ENCODE data around the gene SPECC1L. TPM values are rescaled to one million over a fixed set of nuclear protein-coding genes. Genes with fewer than 3 reads are reported as not detected.

Gene SPECC1L
- total RNA-seq, 1 donor from 2014 or later, result 69.2 TPM

DNA sequence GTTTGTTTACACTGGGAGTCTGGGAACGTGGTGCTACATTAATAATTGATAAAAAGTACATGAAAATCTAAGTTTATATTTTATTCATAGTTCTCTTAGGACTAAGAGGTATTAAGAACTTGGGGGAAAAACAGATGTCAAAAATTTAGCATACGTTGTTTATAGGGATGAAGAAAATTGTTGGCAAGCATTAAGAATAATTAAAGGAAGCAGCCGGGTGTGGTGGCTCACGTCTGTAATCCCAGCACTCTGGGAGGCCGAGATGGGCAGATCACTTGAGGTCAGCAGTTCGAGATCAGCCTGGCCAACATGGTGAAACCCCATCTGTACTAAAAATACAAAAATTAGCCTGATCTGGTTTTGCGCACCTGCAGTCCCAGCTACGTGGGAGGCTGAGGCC is 96.1 kb downstream of the SPECC1L start:
- Mint-ChIP-seq H3K4me3 (ENCODE audit: unreplicated experiment) (no peak overlapping the region), H3K27me3 (ENCODE audit: low read depth, unreplicated experiment) (no peaks in the 10 kb centered on the region), H3K27ac (ENCODE audit: unreplicated experiment) (no peak overlapping the region), H3K4me1 (ENCODE audit: low read depth, unreplicated experiment) (no peaks in the 10 kb centered on the region), H3K36me3 (ENCODE audit: low read depth, unreplicated experiment) (peaks cover 27% of the 10 kb centered on the region), H3K9me3 (ENCODE audit: unreplicated experiment) (no peaks in the 10 kb centered on the region)
- H3K27ac ChIP-seq (ENCODE audit: low read depth, low read length), result no peak overlapping the region
- no peak overlapping the region for H3K4me2 ChIP-seq (ENCODE audit: low read length)
- H3K27me3 ChIP-seq (ENCODE audit: insufficient read depth, low read length), result no peaks in the 10 kb centered on the region
- no peak for TF ChIP-seq CTCF (IDR thresholded peaks at IDR 0.05; ENCODE audit: insufficient read depth, low read depth, low read length)
- TF ChIP-seq EZH2 (IDR thresholded peaks at IDR 0.05; ENCODE audit: insufficient read depth, low read length), result no peak
- H3K9me3 ChIP-seq (ENCODE audit: insufficient read depth, low read depth, low read length), result no peaks in the 10 kb centered on the region
- peaks cover 33% of the 10 kb centered on the region for H3K36me3 ChIP-seq (ENCODE audit: insufficient read depth, low read length)
- DNase-seq (ENCODE audit: low read depth) (no peak), FAIRE-seq (no peak)
- no peak overlapping the region for H2AFZ ChIP-seq (ENCODE audit: low read depth, low read length)
- H3K4me1 ChIP-seq (ENCODE audit: insufficient read depth, low read length), result no peaks in the 10 kb centered on the region
- peaks cover 6% of the 10 kb centered on the region for H4K20me1 ChIP-seq (ENCODE audit: insufficient read depth, low read length)
- no peak overlapping the region for H3K4me3 ChIP-seq (ENCODE audit: insufficient read depth, low read depth, low read length)
- H3K79me2 ChIP-seq (ENCODE audit: insufficient read depth, low read length), result no peaks in the 10 kb centered on the region
- no peak overlapping the region for H3K9ac ChIP-seq (ENCODE audit: low read length)

- Histone ChIP-seq H3K4me1 (ENCODE audit: insufficient read depth, low read length) (no peaks in the 10 kb centered on the region), H3K79me2 (ENCODE audit: insufficient read depth, low read length) (no peaks in the 10 kb centered on the region), H4K20me1 (ENCODE audit: insufficient read depth, low read length) (no peaks in the 10 kb centered on the region), H3K27ac (ENCODE audit: low read depth, low read length) (no peak overlapping the region), H3K36me3 (ENCODE audit: insufficient read depth, low read length) (peaks cover 33% of the 10 kb centered on the region), H3K9ac (ENCODE audit: low read length) (no peak overlapping the region), H3K9me3 (ENCODE audit: insufficient read depth, low read depth, low read length) (no peaks in the 10 kb centered on the region), H3K27me3 (ENCODE audit: insufficient read depth, low read length) (no peaks in the 10 kb centered on the region), H2AFZ (ENCODE audit: low read depth, low read length) (no peak overlapping the region), H3K4me3 (ENCODE audit: insufficient read depth, low read depth, low read length) (no peak overlapping the region), H3K4me2 (ENCODE audit: low read length) (no peak overlapping the region)
- H3K27me3 Mint-ChIP-seq (ENCODE audit: low read depth, unreplicated experiment), result no peaks in the 10 kb centered on the region
- FAIRE-seq, result peak; percentile 17
- H3K36me3 Mint-ChIP-seq (ENCODE audit: low read depth, unreplicated experiment), result peaks cover 31% of the 10 kb centered on the region
- TF ChIP-seq EZH2 (IDR thresholded peaks at IDR 0.05; ENCODE audit: insufficient read depth, low read length) (no peak), CTCF (IDR thresholded peaks at IDR 0.05; ENCODE audit: insufficient read depth, low read depth, low read length) (no peak)
- no peaks in the 10 kb centered on the region for H3K9me3 Mint-ChIP-seq (ENCODE audit: unreplicated experiment)
- DNase-seq (ENCODE audit: low read depth), result no peak
- no peak overlapping the region for H3K27ac Mint-ChIP-seq (ENCODE audit: unreplicated experiment)
- no peak overlapping the region for H3K4me3 Mint-ChIP-seq (ENCODE audit: unreplicated experiment)
- H3K4me1 Mint-ChIP-seq (ENCODE audit: low read depth, unreplicated experiment), result no peaks in the 10 kb centered on the region
Observed at GRCh38 chr22:24367841-24368240, 97.2 kb downstream of the SPECC1L start.

- Histone ChIP-seq H3K27me3 (ENCODE audit: insufficient read depth, low read length) (no peaks in the 10 kb centered on the region), H3K79me2 (ENCODE audit: insufficient read depth, low read length) (no peaks in the 10 kb centered on the region), H3K36me3 (ENCODE audit: insufficient read depth, low read length) (peaks cover 30% of the 10 kb centered on the region), H3K4me2 (ENCODE audit: low read length) (no peak overlapping the region), H3K4me3 (ENCODE audit: insufficient read depth, low read depth, low read length) (no peak overlapping the region), H3K9me3 (ENCODE audit: insufficient read depth, low read depth, low read length) (no peaks in the 10 kb centered on the region), H2AFZ (ENCODE audit: low read depth, low read length) (no peak overlapping the region), H3K27ac (ENCODE audit: low read depth, low read length) (no peak overlapping the region), H3K9ac (ENCODE audit: low read length) (no peak overlapping the region), H3K4me1 (ENCODE audit: insufficient read depth, low read length) (no peaks in the 10 kb centered on the region), H4K20me1 (ENCODE audit: insufficient read depth, low read length) (no peaks in the 10 kb centered on the region)
- DNase-seq (ENCODE audit: low read depth) (no peak), FAIRE-seq (no peak)
- Mint-ChIP-seq H3K9me3 (ENCODE audit: unreplicated experiment) (peaks cover 4% of the 10 kb centered on the region), H3K36me3 (ENCODE audit: low read depth, unreplicated experiment) (peaks cover 37% of the 10 kb centered on the region), H3K4me3 (ENCODE audit: unreplicated experiment) (no peak overlapping the region), H3K27me3 (ENCODE audit: low read depth, unreplicated experiment) (no peaks in the 10 kb centered on the region), H3K4me1 (ENCODE audit: low read depth, unreplicated experiment) (no peaks in the 10 kb centered on the region), H3K27ac (ENCODE audit: unreplicated experiment) (no peak overlapping the region)
- no peak for TF ChIP-seq EZH2 (IDR thresholded peaks at IDR 0.05; ENCODE audit: insufficient read depth, low read length)
- TF ChIP-seq CTCF (IDR thresholded peaks at IDR 0.05; ENCODE audit: insufficient read depth, low read depth, low read length), result no peak
Observed at GRCh38 chr22:24370401-24370800, 99.8 kb downstream of the SPECC1L start.
